Measurements from ENCODE around the gene PDZD4. TPM values are rescaled to one million over a fixed set of nuclear protein-coding genes. Genes with fewer than 3 reads are reported as not detected.

The PDZD4 gene
- total RNA-seq, 1 experiment from 2014 or later: 0.26 TPM

DNA sequence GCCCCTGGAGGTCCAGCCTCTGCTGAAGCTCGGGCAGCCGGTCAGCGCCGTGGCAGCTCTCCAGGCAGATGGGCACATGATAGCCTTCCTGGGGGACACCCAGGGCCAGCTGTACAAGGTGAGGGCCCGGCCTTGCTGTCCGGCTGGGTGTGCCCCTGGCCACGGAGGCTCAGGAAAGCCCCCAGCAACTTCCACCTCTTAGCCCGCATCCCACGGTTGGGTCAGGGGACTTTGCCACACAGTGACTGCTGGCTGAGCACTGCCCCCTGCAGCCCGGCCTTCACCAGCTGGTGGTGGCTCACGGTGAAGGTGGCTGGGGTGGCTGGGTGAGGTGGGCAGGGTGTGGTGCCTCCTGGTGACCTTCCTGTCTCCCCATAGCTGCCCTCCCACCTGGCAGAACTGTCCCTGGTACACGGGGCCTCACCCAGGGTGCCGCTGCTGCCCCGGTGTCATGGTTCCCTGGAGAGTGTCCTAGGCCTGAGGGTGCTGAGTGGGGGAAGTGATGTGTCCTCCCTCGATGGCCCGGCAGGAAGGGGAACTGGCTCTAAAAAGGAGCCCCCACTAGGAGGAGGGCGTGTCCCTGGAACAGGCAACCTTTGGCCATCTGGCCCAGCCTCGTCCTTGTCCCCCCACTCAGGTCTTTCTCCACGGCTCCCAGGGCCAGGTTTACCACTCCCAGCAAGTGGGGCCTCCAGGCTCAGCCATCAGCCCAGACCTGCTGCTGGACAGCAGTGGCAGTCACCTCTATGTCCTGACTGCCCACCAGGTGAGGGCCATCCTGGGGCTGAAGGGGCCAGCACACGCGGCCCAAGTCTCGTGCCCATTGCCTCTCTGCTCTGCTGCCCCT lies 61.8 kb downstream of the PDZD4 start:
- intact Hi-C loops (cut with micrococcal nuclease): no loop called here
- Histone ChIP-seq H3F3A (ENCODE audit: low read length, unreplicated experiment) (no peaks in the 10 kb centered on the region), H3K79me2 (ENCODE audit: low read length) (peaks cover 25% of the 10 kb centered on the region), H3K4me2 (ENCODE audit: low read length) (no peak overlapping the region), H4K20me1 (ENCODE audit: low read length) (no peaks in the 10 kb centered on the region), H3K9me3 (ENCODE audit: low read length) (no peaks in the 10 kb centered on the region), H3K27me3 (ENCODE audit: low read length) (no peaks in the 10 kb centered on the region), H3K9ac (ENCODE audit: low read length) (no peak overlapping the region), H2AFZ (ENCODE audit: low read length) (no peak overlapping the region), H3K4me1 (ENCODE audit: insufficient read depth, low read length) (peaks cover 28% of the 10 kb centered on the region), H3K4me3 (ENCODE audit: low read length) (no peak overlapping the region), H3K27ac (ENCODE audit: low read length) (no peak overlapping the region), H3K36me3 (ENCODE audit: low read depth, low read length) (no peaks in the 10 kb centered on the region), H3K9me2 (replicated peaks; ENCODE audit: low read length) (no peaks in the 10 kb centered on the region)
- no peak for ATAC-seq
- ChIA-PET CTCF (no interaction called here), POLR2A (ENCODE audit: unreplicated experiment) (no interaction called here)
- BruUV-seq (replicated peaks): no TSS peak
- DNase-seq: no peak
- TF ChIP-seq EZH2 (IDR thresholded peaks at IDR 0.05; ENCODE audit: low read length, unreplicated experiment): no peak
- TF ChIP-seq, protein P1, sequence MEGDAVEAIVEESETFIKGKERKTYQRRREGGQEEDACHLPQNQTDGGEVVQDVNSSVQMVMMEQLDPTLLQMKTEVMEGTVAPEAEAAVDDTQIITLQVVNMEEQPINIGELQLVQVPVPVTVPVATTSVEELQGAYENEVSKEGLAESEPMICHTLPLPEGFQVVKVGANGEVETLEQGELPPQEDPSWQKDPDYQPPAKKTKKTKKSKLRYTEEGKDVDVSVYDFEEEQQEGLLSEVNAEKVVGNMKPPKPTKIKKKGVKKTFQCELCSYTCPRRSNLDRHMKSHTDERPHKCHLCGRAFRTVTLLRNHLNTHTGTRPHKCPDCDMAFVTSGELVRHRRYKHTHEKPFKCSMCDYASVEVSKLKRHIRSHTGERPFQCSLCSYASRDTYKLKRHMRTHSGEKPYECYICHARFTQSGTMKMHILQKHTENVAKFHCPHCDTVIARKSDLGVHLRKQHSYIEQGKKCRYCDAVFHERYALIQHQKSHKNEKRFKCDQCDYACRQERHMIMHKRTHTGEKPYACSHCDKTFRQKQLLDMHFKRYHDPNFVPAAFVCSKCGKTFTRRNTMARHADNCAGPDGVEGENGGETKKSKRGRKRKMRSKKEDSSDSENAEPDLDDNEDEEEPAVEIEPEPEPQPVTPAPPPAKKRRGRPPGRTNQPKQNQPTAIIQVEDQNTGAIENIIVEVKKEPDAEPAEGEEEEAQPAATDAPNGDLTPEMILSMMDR (conservative IDR thresholded peaks at IDR 0.05; ENCODE audit: low read depth, low read length): 0 out of 2 replicates have a peak, but pooled peaks have one; percentile 15

GRCh38 chrX:153767674-153768055 lies 62.7 kb downstream of the PDZD4 start:
- no peaks in the 10 kb centered on the region for H3K27me3 ChIP-seq (ENCODE audit: low read length)
- no peaks in the 10 kb centered on the region for H3K9me3 ChIP-seq (ENCODE audit: low read length)
- no peak for DNase-seq
- BruUV-seq (replicated peaks): no TSS peak
- no peaks in the 10 kb centered on the region for H4K20me1 ChIP-seq (ENCODE audit: low read length)
- ChIA-PET POLR2A (ENCODE audit: unreplicated experiment) (no interaction called here), CTCF (no interaction called here)
- no peak overlapping the region for H3K4me3 ChIP-seq (ENCODE audit: low read length)
- intact Hi-C loops (cut with micrococcal nuclease): no loop called here
- H3K36me3 ChIP-seq (ENCODE audit: low read depth, low read length): no peaks in the 10 kb centered on the region
- H3K27ac ChIP-seq (ENCODE audit: low read length): no peak overlapping the region
- H3F3A ChIP-seq (ENCODE audit: low read length, unreplicated experiment): no peaks in the 10 kb centered on the region
- H3K9ac ChIP-seq (ENCODE audit: low read length): no peak overlapping the region
- peaks cover 25% of the 10 kb centered on the region for H3K79me2 ChIP-seq (ENCODE audit: low read length)
- no peak overlapping the region for H2AFZ ChIP-seq (ENCODE audit: low read length)
- H3K9me2 ChIP-seq (replicated peaks; ENCODE audit: low read length): no peaks in the 10 kb centered on the region
- no peak for ATAC-seq
- peaks cover 28% of the 10 kb centered on the region for H3K4me1 ChIP-seq (ENCODE audit: insufficient read depth, low read length)
- H3K4me2 ChIP-seq (ENCODE audit: low read length): no peak overlapping the region
- TF ChIP-seq EZH2phosphoT487 (IDR thresholded peaks at IDR 0.05; ENCODE audit: borderline replicate concordance, low read length): no peak
- TF ChIP-seq, protein P1 (conservative IDR thresholded peaks at IDR 0.05; ENCODE audit: low read depth, low read length): no peak
- TF ChIP-seq EZH2 (IDR thresholded peaks at IDR 0.05; ENCODE audit: low read length, unreplicated experiment): no peak
